Left cardiac atrium (tissue), 4 donors: ENCODE measurements around the gene TMEM271. TPM values are rescaled to one million over a fixed set of nuclear protein-coding genes. Genes with fewer than 3 reads are reported as not detected.

ENCODE experiments used
- ATAC-seq, 2 donors: fragments of 200-7000 bp; cut with Tn5 transposase; one replicate each; pipeline ENCODE4 v1.9.1; 2020; ENCODE audit warnings: mild to moderate bottlenecking in 2 of 2, moderate library complexity in 2 of 2
- DNase-seq: peaks from one replicate; pipeline ENCODE4 v3.0.0-alpha.2; 2020
- intact Hi-C, 2 donors: fragments of 100-400 bp; cut with DNase I; formaldehyde crosslinking; loops; one replicate each; pipeline versions ENCODE4 v1.14.1 to v1.15.1; 2022 to 2023
- total RNA-seq, 2 donors: library from RNA; stranded (reverse); fragmentation: NEBNext Ultra II Directional; extraction: Animal tissue kit (Norgen Biotek cat#: 25700); gene quantifications; one replicate each; pipeline ENCODE4 v1.2.1, GENCODE V29; 2021
- donor health status: DM: no; HTN: yes; CAD: no.
- donor health status: DM: no; HTN: yes; CAD: no; lungs with severe emphysema.
- donor health status: DM: yes; HTN: yes; CAD: no.
- donor health status: Dilated cardiomyopathy.

The TMEM271 gene
- total RNA-seq, 2 donors from 2014 or later, result not detected

DNA sequence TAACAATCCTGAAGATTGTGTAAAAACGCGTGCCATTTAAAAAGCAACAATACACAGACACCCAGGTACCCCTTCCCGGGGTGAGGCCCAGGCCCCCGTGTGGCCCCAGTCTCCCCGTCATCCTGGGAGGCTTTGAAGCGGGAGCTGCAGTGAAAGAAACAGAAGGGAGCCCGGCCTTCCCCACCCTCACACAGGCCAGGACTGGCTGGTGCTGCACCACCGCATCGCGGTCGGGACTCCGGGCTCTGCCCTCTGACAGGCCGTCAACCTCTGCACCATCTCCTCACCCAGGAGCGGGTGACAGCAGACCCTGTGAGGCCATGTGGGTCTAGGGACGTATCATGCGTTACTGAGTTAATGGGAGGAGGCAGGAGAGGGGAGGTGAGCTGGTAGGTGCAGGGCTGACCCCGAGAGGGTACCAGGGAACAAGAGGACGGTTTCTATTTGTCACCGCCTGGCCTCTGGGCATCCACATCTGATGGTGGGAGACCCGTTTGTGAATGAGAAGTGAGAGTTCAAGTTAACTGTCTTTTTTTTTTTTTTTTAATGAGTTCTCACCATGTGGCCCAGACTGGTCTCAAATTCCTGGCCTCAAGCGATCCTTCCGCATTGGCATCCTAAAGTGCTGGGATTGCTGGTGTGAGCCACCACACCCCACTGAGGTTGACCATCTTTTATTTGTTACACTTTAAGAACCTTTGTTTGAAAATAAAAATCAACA lies 49.7 kb downstream of the TMEM271 start:
- ATAC-seq, result no peak
- DNase-seq, result no peak
- intact Hi-C loops, result no loop called here

DNA sequence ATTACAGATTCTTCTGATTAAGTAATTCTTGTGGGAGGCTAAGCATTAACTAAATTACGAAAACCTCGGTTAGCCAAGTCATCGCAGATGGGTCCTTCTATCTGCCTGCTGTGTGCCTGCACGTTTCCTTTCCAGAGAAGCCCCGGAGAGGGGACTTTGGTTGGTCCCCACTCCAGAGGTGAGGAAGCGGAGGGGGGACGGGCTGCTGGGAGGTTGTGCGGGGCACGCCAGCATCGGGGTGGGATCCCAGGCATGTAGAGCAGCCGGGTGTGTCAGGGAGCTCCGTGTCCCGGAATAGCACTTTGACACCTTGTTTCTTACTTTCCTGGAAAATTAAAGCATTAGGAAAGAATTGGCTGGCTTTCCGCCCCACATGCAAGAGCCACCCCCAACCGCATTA lies 50.4 kb downstream of the TMEM271 start:
- DNase-seq, result no peak
- ATAC-seq, result no peak

DNA sequence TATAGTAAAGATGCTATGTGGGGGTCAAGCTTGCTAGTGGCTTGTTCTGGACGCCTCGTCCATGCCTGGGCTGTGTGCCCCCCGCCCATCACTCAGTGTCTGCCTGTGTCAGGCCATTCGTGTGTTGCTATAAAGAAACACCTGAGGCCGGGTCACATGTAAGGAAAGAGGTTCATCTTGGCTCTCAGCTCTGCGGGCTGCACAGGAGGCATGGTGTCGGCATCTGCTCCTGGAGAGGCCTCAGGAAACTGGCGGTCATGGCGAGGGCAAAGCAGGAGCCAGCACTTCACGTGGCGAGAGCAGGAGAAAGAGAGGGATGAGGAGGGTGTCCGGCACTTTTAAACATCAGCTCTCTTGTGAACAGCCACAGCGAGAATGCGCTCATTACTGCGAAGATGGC lies 51.9 kb downstream of the TMEM271 start:
- no peak for ATAC-seq
- no peak for DNase-seq
- intact Hi-C loops, result no loop called here

More for the DNA sequence above, 50.4 kb downstream of the TMEM271 start:
- intact Hi-C loops, result no loop called here

Other genes starting within 250 kb of the TMEM271 start
- gene ZNF141, start 238.5 kb downstream of the TMEM271 start, total RNA-seq, result 10 to 100 TPM in 1 of 2 donors, 1 to 10 TPM in 1; 9.0 to 10.2 TPM
- gene ZNF721, start 77.1 kb downstream of the TMEM271 start, total RNA-seq, result 10 to 100 TPM; 14.8 to 18.6 TPM
- gene PIGG, start 77.1 kb downstream of the TMEM271 start, total RNA-seq, result 10 to 100 TPM; 21.6 to 23.3 TPM
- 1 to 10 TPM; 4.7 to 5.2 TPM for gene PDE6B, start 49.3 kb upstream of the TMEM271 start, total RNA-seq
- 100 to 1,000 TPM; 770 to 781 TPM for gene ATP5ME, start 98.0 kb upstream of the TMEM271 start, total RNA-seq
- 1 to 10 TPM; 5.4 to 5.9 TPM for gene MYL5, start 98.2 kb upstream of the TMEM271 start, total RNA-seq
- 10 to 100 TPM; 14.0 to 17.2 TPM for gene SLC49A3, start 112.9 kb upstream of the TMEM271 start, total RNA-seq
- gene PCGF3, start 129.5 kb upstream of the TMEM271 start, total RNA-seq, result 10 to 100 TPM; 21.4 to 26.6 TPM
- 1 to 10 TPM; 5.6 to 9.4 TPM for gene CPLX1, start 249.8 kb upstream of the TMEM271 start, total RNA-seq